Measurements from ENCODE around the gene TOR3A.

The TOR3A gene

GRCh38 chr1:179141592-179142251, 59.9 kb downstream of the TOR3A start:
- in situ Hi-C loops (cut with MboI; ENCODE audit: low sequenced_read_pairs) = no loop called here

- in situ Hi-C loops (cut with MboI; ENCODE audit: low sequenced_read_pairs) = no loop called here
Measured at GRCh38 chr1:179142889-179143299, 61.0 kb downstream of the TOR3A start.

GRCh38 chr1:179143322-179143721, 61.5 kb downstream of the TOR3A start:
- in situ Hi-C loops (cut with MboI; ENCODE audit: low sequenced_read_pairs) = no loop called here

- in situ Hi-C loops (cut with MboI; ENCODE audit: low sequenced_read_pairs) = no loop called here
Measured at GRCh38 chr1:179144626-179145025, 62.8 kb downstream of the TOR3A start.

GRCh38 chr1:179145521-179145920, 63.7 kb downstream of the TOR3A start:
- in situ Hi-C loops (cut with MboI; ENCODE audit: low sequenced_read_pairs) = no loop called here

Data from HL-60/S4 (cell line).